GM18873 (cell line): ENCODE measurements around the gene ANAPC16.
"Not testable (repeated sequence)": the region's sequence is repeated elsewhere in the genome, so short reads cannot be mapped to it uniquely, and the experiment has no call there.

Experiments
- ATAC-seq: cut with Tn5 transposase; IDR thresholded peaks from one replicate; pipeline ENCODE4 v1.9.1; 2021; ENCODE audit warnings: mild to moderate bottlenecking, moderate library complexity, moderate number of reproducible peaks; ENCODE audit not compliant: unreplicated experiment, low FRiP score

The ANAPC16 gene

GRCh38 chr10:72208526-72208925 is 7.3 kb upstream of the ANAPC16 start:
- ATAC-seq: not testable (repeated sequence)

- not testable (repeated sequence) for ATAC-seq
These were observed 4.4 kb upstream of the ANAPC16 start for GRCh38 chr10:72211381-72211780.

- ATAC-seq: not testable (repeated sequence)
These were observed 4.0 kb upstream of the ANAPC16 start for GRCh38 chr10:72211832-72212231.

GRCh38 chr10:72218325-72218724 is 2.5 kb downstream of the ANAPC16 start:
- ATAC-seq: no peak

GRCh38 chr10:72218726-72219125 is 2.9 kb downstream of the ANAPC16 start:
- ATAC-seq: no peak

- ATAC-seq: no peak
These were observed 3.5 kb downstream of the ANAPC16 start for GRCh38 chr10:72219235-72219814.

GRCh38 chr10:72220637-72221036 is 4.8 kb downstream of the ANAPC16 start:
- ATAC-seq: no peak

GRCh38 chr10:72221278-72221677 is 5.5 kb downstream of the ANAPC16 start:
- no peak for ATAC-seq

GRCh38 chr10:72223743-72224101 is 7.9 kb downstream of the ANAPC16 start:
- no peak for ATAC-seq

GRCh38 chr10:72224191-72224590 is 8.4 kb downstream of the ANAPC16 start:
- not testable (repeated sequence) for ATAC-seq

GRCh38 chr10:72226418-72227027 is 10.7 kb downstream of the ANAPC16 start:
- ATAC-seq: no peak

- ATAC-seq: no peak
These were observed 12.0 kb downstream of the ANAPC16 start for GRCh38 chr10:72227826-72228225.

- no peak for ATAC-seq
These were observed 12.5 kb downstream of the ANAPC16 start for GRCh38 chr10:72228318-72228751.

GRCh38 chr10:72229261-72230251 is 13.7 kb downstream of the ANAPC16 start:
- ATAC-seq: no peak

GRCh38 chr10:72233621-72234020 is 17.8 kb downstream of the ANAPC16 start:
- no peak for ATAC-seq

- no peak for ATAC-seq
These were observed 18.8 kb downstream of the ANAPC16 start for GRCh38 chr10:72234560-72235095.

- ATAC-seq: no peak
These were observed 19.9 kb downstream of the ANAPC16 start for GRCh38 chr10:72235544-72236279.

- no peak for ATAC-seq
These were observed 22.8 kb downstream of the ANAPC16 start for GRCh38 chr10:72238392-72239175.

- ATAC-seq: no peak
These were observed 23.6 kb downstream of the ANAPC16 start for GRCh38 chr10:72239409-72239808.

GRCh38 chr10:72240371-72240770 is 24.6 kb downstream of the ANAPC16 start:
- no peak for ATAC-seq
